Measurements from ENCODE around the gene AATK.
A peak's percentile ranks its signal among the peaks of the same experiment; 100 is the strongest.

AATK gene

DNA sequence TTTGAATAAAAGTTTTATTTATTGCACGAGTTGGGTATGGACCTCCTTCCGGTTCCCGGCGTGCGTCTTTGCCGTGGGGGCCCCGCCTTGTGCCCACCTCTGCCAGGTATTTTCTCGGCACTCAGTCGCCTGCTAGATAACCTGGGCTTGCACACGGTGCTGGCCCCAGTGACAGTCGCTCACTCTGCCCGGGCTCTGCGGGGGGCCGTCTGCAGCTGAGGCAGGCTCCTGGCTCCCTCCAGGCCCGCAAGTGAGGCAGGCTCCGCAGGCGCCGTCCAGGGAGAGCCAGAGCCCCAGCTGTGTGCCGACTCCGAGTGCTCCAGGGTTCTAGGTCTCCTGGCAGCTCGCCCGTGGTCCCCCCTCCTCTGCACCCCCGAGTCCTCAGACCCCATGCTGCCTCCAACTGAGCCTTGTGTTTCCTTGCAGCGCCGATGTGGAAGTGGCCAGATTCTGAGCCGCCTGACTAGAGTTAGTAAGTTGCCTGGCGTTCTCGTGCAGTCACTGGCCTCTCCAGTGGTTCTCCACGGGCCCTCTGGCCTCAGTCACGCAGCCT, 55.5 kb downstream of the AATK start:
- no peak for DNase-seq

DNA sequence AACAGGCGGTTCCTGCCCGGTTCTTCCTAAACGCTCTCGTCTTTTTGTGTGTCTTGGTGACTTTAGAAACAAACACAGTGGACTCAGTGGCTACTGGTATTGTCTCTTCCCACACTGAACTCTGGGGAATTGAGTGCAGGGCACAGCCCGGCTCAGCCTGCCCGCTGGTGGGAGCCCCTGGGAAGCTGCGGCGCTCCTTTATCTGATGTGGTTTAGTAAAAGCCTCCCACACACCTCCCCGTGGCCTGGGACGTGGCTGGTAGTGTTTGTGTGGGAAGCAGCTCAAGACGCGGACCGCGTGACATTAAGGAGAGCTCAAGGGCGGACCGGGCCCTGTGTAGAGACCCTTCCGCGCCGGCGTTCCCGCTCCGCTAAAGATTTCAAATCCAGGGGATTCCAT, 56.1 kb downstream of the AATK start:
- DNase-seq: no peak

DNA sequence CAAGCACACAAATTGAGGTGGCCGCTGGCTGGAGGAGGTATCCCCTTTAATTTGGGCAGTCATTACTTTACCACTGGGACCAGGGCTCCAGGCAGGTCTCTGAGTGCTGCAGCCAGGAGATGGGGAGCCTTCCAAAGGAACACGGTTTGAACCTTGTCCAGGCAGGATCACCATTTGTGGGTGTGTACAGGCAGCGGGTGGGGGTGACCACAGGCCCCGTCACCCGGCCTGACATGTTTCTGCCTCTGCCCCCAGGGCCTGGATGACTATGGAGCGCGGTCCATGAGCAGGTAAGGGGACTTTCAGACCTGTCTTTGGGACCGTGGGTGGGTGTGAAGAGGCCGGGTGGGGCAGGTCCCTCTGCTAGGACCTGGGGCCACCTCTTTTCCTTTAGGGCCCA, 57.8 kb downstream of the AATK start:
- no peak for DNase-seq

DNA sequence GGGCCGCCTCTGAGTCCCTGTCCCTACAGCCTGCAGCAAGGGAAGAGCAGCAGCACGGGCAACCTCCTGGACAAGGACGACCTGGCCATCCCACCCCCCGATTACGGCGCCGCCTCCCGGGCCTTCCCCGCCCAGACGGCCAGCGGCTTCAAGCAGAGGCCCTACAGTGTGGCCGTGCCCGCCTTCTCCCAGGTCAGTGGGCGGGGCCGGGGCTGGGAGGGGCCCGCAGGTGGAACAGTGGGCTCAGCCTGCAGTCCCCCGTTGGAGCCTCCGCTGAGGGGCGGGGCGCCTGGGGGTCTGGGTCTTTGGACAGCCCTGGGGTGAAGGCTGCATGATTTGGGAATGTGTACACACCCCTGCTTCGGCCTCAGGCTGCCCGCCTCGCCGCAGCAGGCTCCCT, 59.3 kb downstream of the AATK start:
- no peak for DNase-seq

DNA sequence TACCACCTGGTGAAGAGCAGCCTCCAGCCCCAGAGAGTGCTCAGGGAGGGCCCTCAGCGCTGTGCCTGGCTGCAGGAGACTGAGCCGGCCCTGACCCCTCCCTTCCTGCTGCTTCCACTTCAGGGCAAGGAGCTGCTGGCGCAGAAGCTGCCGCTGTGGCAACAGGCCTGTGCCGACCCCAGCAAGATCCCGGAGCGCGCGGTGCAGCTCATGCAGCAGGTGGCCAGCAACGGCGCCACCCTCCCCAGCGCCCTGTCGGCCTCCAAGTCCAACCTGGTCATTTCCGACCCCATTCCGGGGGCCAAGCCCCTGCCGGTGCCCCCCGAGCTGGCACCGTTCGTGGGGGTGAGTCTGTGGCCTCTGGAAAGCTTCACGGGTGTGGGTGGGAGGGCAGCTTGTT, 62.6 kb downstream of the AATK start:
- no peak for DNase-seq

DNA sequence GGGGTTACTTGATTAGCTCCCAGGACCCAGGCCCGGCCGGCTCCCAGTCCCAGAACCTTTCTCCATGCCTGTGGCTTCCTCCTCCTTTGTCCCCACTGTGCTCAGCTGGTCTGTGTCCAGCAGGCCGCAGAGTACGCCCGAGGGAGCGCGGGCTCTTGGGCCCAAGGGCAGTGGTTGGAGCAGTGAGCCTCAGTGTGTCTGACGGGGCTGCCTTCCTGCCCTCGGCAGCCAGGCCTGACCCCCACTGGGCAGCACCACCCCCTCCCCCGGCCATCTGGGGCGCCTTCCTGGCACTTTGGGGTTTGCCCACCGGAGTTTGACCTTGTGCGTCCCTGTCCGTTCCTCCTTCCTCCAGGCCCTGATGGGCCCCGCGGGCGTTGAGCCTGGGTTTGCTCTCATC, 63.2 kb downstream of the AATK start:
- DNase-seq: no peak

DNA sequence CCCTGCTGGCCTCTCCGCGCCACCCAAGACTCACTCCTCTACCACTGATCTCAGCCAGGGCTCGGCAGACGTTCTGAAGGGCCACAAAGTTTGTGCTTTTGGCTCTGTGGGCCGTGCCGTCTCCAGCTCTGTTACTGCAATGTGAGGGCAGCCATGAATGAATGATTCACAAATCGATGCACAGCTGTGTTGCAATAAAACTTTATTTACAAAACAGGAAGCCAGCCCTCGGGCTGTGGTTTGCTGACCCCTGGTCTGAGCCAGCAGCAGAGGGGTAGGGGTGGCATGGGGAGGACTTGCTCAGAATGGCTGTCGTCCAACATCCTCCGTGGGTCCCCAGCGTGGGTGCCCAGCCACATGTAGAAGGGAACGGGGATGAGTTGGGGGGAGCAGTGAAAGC, 63.7 kb downstream of the AATK start:
- no peak for DNase-seq

DNA sequence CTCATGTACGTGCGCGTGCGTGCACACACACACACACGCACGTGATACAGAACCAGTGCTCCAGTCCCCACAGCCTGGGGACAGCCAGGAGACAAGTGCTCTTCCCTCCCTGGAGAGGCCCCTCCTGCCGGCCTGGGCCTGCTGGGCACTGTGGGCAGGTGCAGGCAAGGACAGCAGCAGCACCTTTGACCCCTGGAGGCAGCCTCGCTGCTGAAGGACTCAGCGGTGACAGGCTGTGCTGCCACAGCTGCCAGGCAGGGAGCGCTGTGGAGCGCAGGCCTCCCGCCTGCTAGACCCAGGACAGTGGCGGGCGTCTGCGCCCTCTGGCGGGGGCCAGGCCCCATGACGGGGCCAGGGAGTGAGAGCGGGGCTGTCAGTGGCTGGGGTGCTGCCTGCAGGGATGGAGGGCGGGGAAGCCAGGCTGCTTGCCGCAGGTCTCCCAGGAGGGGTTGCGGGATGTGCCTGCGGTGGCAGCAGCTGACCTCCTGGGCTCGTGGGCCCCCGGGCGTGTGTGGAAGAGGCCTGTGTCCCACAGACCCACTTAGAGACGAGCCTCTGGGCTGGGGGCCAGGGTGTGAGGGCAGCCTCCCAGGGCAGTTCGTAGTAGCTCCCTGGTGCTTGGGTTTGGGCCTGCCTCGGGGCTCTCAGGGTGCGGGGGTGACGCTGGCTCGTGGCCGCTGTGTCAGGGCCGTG, 64.3 kb downstream of the AATK start:
- DNase-seq: peak; percentile 62 to 79 (median 75)

DNA sequence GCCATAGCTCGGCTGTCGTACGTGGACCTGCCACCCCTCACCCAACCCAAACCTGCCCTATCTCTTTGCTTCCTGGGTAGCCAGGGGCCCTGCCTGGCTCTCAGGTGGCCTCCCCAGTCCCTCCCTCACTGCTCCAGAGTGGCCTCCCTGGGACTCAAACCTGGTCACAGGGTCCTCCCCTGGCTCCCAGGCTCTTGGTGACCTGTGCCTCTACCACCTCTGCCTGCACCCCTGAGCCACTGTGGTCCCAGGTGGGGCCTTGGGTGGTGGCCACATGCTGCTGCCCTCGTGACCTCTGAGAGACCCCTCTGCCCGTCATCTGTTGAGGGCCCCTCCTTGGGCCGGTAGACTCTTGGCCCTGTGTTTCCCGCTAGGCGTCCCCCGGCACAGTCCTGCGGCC, 65.4 kb downstream of the AATK start:
- DNase-seq: no peak

DNA sequence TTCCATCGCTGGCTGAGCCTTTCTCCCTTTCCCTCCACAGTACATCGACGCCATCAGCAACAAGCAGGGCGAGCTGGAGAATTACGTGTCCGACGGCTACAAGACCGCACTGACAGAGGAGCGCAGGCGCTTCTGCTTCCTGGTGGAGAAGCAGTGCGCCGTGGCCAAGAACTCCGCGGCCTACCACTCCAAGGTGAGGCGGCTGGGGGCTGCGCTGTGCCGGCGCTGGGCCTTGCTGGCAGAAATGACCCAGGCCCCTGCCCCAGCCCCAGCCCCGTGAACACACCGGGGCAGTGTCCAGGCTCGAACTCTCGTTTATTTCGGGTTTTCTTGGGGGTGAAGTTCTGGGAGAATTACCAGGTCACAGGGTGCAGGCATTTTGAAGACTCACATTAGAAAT, 66.1 kb downstream of the AATK start:
- DNase-seq: no peak

DNA sequence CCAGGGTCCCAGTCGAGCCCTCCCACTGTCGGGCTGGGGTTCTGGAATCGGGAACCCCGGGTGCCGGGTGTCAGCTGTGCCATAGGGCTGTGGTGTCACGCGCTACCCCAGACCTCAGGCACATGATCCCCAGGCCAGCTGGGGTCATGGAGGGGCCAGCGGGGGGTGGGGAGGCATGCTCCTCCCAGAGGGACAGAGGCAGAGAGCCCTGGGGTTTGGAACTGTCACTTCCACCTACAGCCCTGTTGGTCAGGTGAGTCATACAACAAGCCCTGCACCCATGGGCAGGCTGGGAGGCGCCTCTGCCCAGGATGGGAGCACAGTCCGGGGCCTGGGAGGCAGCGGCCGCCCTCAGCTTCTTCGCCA, 68.1 kb downstream of the AATK start:
- no peak for DNase-seq

DNA sequence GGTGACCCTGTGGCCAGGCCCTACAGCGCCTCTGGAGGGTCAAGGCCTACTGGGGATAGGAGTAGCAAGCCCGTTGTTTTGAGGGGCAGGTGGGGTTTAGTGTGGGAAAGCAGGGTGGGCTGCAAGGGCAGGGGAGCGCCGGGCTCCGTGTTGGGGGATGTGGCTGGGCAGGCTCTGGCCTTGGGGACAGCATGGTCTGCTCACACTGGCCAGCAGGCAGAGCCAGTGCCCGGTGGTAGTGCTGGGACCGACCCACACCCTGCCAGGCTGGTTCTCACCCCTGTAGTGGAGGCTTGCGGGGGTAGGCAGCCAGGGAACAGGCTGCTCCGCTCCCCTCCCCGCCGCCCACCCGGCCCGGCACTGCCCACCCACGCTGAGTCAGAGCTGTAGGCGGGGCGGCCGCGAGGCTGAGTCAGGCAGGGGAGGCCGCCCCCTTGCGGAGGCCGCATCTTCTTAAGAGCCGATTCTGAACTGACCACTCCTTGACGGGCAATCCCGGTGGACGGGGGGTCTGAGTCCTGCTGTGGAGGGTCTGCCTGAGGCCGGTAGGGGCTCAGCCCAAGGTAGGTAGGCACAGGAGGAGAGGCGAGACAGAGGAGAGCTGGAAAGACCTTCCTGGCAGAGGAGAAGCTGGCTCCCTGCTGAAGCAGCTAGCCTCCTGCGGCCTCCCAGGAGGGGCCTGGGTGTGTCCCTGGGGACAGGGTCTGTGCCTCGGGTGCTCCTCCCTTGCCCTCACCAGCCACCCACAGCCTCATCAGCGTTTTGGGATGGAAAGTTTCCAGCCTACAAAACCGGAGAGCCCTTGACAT, 68.7 kb downstream of the AATK start:
- no peak for DNase-seq

DNA sequence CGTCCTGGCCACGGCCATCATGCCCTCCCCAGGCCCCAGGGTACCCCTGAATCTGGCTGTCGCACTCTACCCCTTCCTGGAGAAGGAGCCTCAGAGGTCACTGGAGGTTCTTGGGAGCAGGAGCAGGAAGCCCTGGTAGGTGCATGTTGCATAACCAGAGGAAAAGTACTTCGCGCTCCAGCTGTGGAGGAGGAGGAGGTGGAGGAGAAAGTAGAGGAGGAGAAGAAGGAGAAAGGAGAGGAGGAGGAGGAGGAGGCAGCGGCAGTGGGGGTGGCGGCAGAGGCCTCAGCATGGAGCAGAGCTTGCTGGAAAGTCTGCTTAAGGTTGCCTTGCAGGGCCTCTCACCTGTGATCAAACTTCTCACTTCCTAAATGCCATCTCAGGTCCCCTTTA, 69.3 kb downstream of the AATK start:
- no peak for DNase-seq

DNA sequence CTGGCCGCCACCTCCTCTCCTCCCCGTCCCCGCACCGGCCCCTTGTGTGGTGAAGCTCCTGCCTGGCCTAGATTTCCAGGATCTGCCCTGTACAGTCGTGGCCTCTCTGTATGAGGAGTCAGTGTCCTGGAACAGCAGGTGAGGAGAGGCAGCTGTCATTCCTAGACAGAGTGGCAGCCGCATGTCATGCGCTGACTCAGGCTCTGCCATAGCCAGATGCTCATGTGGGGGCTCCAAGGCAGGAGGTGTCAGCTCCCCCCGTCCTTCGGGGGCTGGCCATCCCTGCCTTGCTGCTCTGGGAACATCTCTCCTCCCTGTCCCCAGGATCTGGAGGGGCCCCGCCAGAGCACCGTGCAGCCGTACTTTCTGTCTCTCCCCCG, 70.6 kb downstream of the AATK start:
- peak in 2 of 3 experiments; percentile 50 to 78 for DNase-seq

DNA sequence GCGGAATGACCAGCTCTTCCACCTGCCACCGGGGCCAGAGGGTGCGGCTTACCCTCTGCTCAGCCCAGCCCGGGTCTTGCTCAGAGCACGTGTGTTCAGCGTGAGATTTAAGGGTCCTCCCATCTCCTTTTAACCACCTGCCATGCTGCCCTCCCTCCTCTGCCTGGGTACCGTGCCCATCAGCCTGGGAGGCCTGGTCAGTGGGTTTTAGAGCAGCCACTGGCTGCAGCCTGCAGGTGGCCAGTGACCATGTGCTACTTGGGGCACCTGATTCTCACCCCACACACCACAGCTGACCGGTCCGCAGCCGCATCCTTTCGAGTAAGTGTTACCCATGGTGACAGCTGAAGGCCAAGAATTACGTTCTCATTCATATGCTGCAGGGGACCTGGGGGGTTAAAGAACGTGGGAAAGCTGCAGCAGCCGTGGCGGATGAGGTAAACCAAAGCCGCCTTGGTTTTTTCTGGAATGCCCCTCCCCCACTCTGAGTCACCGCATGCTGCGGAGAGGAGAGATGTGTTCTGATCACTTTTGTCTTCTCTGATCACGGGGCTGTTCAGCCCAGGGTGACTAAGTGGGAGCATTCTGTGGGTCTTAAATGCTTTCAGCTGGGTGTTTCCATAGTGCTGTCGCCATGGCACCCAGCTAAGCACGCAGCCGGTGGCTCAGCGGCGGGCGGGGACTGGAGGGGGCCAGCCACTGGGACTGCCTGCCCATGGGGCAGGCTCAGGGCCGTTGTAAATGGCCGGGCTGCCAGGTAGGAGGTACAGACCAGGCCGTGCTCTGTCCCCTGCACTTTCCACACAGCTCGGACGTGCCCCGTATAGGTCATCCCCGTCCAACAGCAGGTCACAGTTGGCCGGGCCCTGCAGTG, 71.3 kb downstream of the AATK start:
- peak; percentile 84 to 96 (median 88) for DNase-seq

DNA sequence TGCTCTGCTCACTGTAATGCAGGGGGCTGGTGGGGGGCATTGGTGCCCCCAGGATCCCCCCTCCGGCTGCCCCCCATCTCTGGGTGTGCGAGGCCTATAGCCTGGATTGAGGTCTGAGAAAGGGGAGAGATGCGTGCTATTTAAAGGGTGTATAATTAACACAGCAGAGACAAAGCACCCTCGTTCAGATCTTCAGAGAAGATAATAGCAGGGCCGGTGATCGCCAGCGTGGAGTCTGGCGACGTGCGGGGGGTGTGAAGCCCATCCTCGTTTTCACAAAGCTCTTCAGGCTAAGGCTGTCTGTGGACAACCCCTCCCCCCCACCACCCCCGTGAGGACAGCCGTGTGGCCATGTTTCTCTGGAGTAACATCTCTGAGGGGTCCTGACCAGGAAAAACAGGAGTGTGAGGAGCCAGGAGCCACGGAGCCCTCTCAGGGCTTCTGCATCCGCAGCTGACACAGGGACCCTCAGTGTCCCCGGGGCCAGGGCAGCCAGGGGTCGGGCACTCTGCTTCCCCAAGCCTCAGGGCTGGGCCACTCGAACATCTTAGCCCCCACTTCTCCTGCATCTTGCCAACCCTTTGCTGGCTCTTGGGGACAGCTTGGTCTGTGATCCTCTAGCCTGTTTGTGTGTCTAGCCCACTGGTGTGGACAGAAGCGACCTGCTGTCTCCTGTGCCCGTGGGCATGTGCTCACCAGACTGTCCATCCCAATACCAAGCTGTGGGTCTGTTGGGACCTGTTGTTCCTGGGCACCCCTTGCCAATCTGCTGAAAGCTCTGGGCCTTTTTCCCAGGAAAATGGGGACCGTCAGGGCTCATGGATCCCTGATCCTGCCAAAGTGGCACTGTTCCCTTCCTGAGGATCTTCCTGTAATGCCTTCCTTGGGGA, 72.2 kb downstream of the AATK start:
- DNase-seq: peak in 2 of 3 experiments; percentile 85 to 91

DNA sequence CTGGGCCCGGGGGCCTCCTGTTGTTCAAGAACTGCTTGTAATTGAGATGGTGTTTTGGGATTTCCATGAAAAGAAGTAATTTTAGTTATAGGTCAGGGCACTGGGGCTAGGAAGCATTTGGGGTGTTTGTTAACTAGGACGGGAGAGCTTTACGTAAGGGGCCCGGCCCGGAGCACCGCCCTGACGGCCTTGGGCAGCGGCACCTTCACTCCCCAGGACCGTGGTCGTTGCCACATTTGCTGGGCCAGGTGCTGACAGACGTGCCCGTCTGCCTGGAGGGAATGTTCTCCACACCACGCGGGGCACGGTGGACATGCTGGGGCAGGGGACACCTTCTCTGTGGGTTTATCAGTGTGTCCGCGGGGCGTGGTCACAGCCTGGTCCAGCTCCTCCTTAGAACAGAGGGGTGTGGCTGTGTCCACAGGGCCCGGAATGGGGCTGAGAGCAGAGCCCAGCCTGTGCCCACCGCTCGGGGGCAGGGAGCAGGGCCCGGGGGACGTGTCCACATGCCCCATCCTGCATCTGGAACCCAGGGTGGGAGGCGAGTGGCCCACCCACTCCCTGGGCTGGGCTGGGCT, 73.4 kb downstream of the AATK start:
- peak in 1 of 3 experiments; percentile 43 for DNase-seq

DNA sequence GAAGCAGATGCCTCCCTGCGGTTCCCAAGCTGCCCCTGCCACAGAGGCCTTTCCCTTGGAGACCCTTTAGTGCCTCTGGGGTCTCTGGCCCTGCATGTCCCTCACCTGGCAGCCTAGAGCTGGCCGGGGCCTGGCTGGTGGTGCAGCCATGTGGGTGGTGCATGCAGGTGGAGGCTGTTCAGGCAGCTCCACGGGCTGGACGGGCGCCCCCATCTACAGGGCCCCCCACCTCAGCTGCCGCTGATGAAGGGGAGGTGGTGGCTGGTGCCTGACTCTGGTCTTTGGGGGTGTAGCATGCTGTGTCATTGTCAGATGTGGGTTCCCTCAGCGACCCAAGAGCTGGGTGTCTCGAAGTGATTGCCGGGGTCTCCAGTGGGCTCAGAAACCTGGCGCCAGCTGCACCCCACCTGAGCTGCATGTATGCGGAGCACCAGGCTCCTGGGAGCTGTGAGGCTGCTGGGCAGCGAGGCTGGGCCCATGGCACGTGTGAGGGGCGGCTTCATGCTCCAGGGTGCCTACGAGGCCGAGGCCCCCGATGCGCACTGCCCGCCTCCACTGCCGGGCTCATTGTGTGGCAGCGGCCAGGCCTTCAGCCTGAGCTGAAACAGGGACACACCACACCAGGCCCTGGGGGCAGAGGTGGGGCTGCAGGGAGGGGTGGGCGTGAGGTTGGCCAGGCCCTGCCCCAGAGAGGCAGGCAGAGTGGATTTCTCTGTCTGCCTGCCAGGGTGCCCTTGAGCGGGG, 74.1 kb downstream of the AATK start:
- DNase-seq: peak in 1 of 3 experiments; percentile 32

DNA sequence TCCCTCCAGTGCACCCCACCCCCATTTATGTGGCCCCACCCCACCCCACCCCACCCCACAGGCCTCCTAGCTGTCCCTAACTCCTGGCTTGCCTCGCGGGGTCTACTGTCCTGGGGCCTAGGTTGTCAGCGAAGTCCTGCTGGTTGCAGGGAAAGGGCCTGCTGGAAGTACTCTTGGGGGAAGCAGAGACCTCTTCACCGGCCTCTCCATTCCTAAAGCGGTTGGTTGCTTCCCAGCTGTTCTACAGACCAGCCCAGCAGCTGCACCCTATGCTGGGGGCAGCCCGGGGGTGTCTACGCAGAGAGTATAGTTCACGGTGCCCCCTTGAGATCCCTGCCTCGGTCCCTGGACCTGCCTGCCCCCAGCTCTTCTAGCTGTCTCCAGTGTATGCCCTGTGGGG, 74.9 kb downstream of the AATK start:
- no peak for DNase-seq

DNA sequence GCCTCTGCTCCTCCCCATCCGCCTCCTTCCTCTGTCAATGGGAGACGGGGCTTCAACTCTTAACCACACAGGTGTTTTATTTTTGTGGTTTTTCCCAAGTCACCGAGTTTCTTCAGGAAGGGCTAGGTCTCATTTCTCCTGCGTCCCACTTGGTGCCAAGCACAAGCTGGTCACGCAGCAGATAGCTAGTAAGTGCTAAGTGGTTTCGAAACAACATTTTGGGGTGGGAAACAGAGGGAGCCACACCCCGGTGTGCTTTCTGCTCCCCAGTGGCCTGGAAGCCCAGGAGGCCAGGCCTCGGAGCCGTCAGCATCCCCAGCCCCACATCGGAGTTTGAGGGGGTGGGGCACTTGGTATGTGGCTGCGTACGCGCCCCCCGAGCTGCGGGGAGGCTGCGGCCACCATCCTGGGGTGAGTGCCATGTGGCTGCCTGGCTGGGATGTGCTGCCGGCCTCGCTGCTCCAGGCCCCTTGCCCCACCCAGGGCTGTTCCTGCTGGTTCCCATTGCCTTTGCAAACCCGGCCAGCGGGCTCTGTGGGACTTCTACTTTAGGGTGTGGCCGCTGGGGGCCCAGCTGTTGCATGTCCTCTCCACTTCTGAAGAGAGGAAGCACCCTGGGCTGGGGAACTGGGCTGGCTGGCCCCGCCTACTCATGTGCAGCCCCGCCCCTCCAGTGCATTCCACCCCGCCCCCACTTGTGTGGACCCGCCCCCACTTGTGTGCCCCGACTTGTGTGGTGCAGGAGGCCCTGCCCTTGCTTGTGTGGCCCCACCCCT, 75.5 kb downstream of the AATK start:
- peak in 2 of 3 experiments; percentile 17 to 64 for DNase-seq
